ENCODE data around the gene FABP6. TPM values are rescaled to one million over a fixed set of nuclear protein-coding genes. Genes with fewer than 3 reads are reported as not detected.

The FABP6 gene
- total and polyA plus RNA-seq, 2 donors, result 0.68 to 1.4 TPM

DNA sequence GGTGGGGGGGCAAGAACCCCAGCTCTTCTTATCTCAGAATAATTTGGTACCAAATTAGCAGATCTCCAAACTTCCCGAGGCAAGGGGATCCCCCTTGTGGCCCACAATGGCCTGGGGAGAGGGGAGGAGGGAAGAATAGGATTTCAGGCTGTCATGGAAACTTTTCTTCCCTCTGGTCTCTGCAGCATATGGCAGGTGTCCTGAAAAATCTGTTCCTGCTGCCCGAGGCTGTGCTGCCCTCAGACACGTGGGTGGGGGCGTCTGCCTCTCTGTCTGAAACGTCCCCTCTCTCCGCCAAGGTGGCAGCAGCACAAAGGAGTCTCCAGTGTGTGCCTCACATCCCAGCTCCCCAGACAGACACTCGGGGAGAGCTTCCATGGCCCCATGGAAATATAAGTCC, 49.0 kb downstream of the FABP6 start:
- Histone ChIP-seq H3K27ac (ENCODE audit: low read depth) (no peak overlapping the region), H3K4me3 (ENCODE audit: low read depth, low read length) (no peak overlapping the region), H3K4me1 (ENCODE audit: insufficient read depth) (no peaks in the 10 kb centered on the region), H3K36me3 (ENCODE audit: insufficient read depth) (no peaks in the 10 kb centered on the region)
- 72% methylated on average over 7 of the region's 7 CpGs for WGBS
- no peak for DNase-seq (ENCODE audit: extremely low spot score)

DNA sequence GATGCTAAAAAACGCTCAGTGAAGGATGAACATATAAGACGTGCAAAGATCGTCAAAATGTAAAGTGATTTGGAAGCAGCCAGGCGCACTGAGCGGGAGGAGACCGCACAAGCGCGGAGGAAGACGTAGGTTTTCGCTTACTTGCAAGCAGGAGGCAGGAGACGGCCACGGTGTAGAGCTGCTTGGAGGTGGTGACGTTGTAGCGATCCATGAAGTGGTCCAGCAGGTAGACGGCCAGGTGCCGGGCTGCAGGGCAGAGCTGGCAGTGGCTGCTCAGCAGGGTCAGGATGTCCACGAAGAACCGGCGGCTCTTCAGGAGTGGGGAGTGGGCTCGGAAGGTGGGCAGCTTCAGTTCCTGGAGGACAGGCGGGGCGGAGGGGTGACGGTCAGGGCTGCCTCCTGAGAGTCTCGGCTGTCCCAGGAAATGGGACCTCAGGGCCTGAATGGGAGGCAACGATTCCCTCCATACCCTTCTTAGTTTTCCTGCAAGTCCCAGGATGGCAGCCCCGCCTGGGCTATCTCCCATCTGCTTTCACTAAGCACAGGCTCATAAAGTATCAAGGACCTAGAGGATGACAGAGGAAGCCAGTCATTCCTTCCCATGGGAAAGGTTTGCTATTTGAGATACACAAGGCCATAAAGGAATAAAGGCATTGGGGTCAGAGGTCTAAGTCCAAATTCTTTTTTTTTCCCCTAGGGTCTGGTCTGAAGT, 51.2 kb downstream of the FABP6 start:
- H3K4me3 ChIP-seq (ENCODE audit: low read depth, low read length), result no peak overlapping the region
- no peaks in the 10 kb centered on the region for H3K36me3 ChIP-seq (ENCODE audit: insufficient read depth)
- H3K27ac ChIP-seq (ENCODE audit: low read depth), result no peak overlapping the region
- no peaks in the 10 kb centered on the region for H3K4me1 ChIP-seq (ENCODE audit: insufficient read depth)
- DNase-seq (ENCODE audit: extremely low spot score), result no peak
- 90% methylated on average over 26 of the region's 26 CpGs for WGBS

- 81% methylated on average over 2 of the region's 2 CpGs for WGBS
- Histone ChIP-seq H3K36me3 (ENCODE audit: insufficient read depth) (no peaks in the 10 kb centered on the region), H3K4me1 (ENCODE audit: insufficient read depth) (no peaks in the 10 kb centered on the region), H3K4me3 (ENCODE audit: low read depth, low read length) (no peak overlapping the region), H3K27ac (ENCODE audit: low read depth) (no peak overlapping the region)
- DNase-seq (ENCODE audit: extremely low spot score), result no peak
These were observed 52.0 kb downstream of the FABP6 start for GRCh38 chr5:160281275-160281674.

DNA sequence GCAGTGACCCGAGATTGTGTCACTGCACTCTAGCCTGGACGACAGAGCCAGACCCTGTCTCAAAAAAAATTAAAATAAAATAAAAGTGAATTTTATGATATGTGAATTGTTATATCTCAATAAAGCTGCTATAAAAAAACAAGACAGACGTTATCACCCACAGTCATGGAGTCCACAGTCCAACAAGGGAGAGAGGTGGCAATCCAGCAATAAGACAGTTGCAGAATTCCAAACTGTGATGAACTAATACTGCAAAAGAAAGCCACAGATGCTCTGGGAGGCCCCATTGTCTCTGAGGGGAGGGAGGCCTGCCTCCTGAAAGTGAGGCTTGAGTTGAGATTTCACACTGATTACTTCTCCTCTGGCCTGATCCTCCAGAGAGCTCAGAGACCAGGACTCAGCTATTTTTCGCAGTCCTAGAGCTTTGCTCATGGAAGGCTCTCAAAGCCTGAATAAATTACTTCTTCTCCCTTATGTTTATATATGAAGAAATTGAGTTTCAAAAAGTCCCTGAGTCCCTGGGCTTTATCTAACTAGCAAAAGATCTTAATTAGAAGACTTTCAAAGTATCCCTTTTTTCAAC, 55.1 kb downstream of the FABP6 start:
- Histone ChIP-seq H3K36me3 (ENCODE audit: insufficient read depth) (no peaks in the 10 kb centered on the region), H3K4me1 (ENCODE audit: insufficient read depth) (no peaks in the 10 kb centered on the region), H3K4me3 (ENCODE audit: low read depth, low read length) (no peak overlapping the region), H3K27ac (ENCODE audit: low read depth) (no peak overlapping the region)
- WGBS, result 94% methylated on average over 4 of the region's 4 CpGs
- DNase-seq (ENCODE audit: extremely low spot score), result no peak

- no peaks in the 10 kb centered on the region for H3K4me1 ChIP-seq (ENCODE audit: insufficient read depth)
- WGBS, result 91% methylated on average over 2 of the region's 2 CpGs
- H3K27ac ChIP-seq (ENCODE audit: low read depth), result no peak overlapping the region
- H3K36me3 ChIP-seq (ENCODE audit: insufficient read depth), result no peaks in the 10 kb centered on the region
- DNase-seq (ENCODE audit: extremely low spot score), result no peak
- no peak overlapping the region for H3K4me3 ChIP-seq (ENCODE audit: low read depth, low read length)
These were observed 56.0 kb downstream of the FABP6 start for GRCh38 chr5:160285316-160285715.

GRCh38 chr5:160286947-160287346, 57.6 kb downstream of the FABP6 start:
- no peak overlapping the region for H3K27ac ChIP-seq (ENCODE audit: low read depth)
- WGBS, result 91% methylated on average over 6 of the region's 6 CpGs
- no peak overlapping the region for H3K4me3 ChIP-seq (ENCODE audit: low read depth, low read length)
- no peak for DNase-seq (ENCODE audit: extremely low spot score)
- no peaks in the 10 kb centered on the region for H3K36me3 ChIP-seq (ENCODE audit: insufficient read depth)
- H3K4me1 ChIP-seq (ENCODE audit: insufficient read depth), result no peaks in the 10 kb centered on the region

DNA sequence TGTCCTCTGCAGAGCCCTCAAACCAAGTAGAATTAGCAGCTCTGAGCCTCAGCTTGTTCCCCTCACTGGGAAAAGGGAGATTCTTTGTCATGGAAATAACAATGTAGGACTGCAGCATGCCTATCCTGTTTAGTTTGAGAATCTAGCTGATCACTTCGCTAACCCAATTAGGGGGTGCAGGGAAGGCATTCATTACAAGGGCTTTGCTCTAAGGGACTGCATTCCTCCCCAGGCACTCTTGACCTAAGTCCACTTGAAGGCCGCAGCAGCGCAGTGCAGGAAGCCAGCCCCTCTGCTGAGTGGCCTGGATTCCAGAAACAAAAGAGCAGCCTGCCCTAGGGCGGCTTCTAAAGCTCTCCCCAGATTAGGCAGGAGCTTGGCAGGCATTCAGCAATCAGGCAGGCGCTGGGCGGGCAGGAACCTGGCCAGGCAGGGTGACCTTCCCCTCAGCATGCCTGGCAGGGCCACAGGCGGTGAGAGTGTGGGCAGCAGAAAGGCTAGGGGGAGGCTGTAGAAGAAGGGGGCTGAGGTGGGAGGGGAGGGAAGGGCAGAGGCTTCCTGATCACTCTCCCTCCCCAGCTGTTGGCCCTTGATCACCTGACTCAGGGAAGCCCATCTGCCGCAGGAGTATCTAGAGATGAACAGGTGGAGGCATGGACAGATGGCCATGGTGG, 58.2 kb downstream of the FABP6 start:
- 21% methylated on average over 8 of the region's 8 CpGs for WGBS
- no peak overlapping the region for H3K4me3 ChIP-seq (ENCODE audit: low read depth, low read length)
- no peaks in the 10 kb centered on the region for H3K4me1 ChIP-seq (ENCODE audit: insufficient read depth)
- DNase-seq (ENCODE audit: extremely low spot score), result no peak
- H3K36me3 ChIP-seq (ENCODE audit: insufficient read depth), result no peaks in the 10 kb centered on the region
- no peak overlapping the region for H3K27ac ChIP-seq (ENCODE audit: low read depth)

Other genes with a start within 250 kb of the FABP6 start
- gene TTC1, start 220.4 kb upstream of the FABP6 start, total RNA-seq, result 38.2 TPM
- 44.0 TPM for gene TTC1, start 220.4 kb upstream of the FABP6 start, polyA plus RNA-seq
- 50.4 TPM for gene PWWP2A, start 110.1 kb upstream of the FABP6 start, total RNA-seq
- 12.5 TPM for gene PWWP2A, start 110.1 kb upstream of the FABP6 start, polyA plus RNA-seq
- 4.7 TPM for gene CCNJL, start 83.1 kb downstream of the FABP6 start, total RNA-seq
- gene CCNJL, start 83.1 kb downstream of the FABP6 start, polyA plus RNA-seq, result 2.0 TPM
- gene C1QTNF2, start 141.1 kb downstream of the FABP6 start, total RNA-seq, result 17.1 TPM
- 4.0 TPM for gene C1QTNF2, start 141.1 kb downstream of the FABP6 start, polyA plus RNA-seq
- 31.2 TPM for gene FAM200C, start 170.5 kb downstream of the FABP6 start, total RNA-seq
- gene FAM200C, start 170.5 kb downstream of the FABP6 start, polyA plus RNA-seq, result 4.3 TPM
- 39.7 TPM for gene SLU7, start 189.6 kb downstream of the FABP6 start, total RNA-seq
- gene SLU7, start 189.6 kb downstream of the FABP6 start, polyA plus RNA-seq, result 35.7 TPM
- 51.3 TPM for gene PTTG1, start 192.3 kb downstream of the FABP6 start, total RNA-seq
- gene PTTG1, start 192.3 kb downstream of the FABP6 start, polyA plus RNA-seq, result 6.5 TPM

All from urinary bladder (tissue), 4 donors.